ENCODE results near the gene DAB2. TPM values are rescaled to one million over a fixed set of nuclear protein-coding genes. Genes with fewer than 3 reads are reported as not detected.

DAB2 gene
- total RNA-seq, 1 experiment from 2014 or later, result 2.3 TPM

GRCh38 chr5:39333104-39333503, 91.7 kb downstream of the DAB2 start:
- DNase-seq, result no peak
- Histone ChIP-seq H3T11ph (ENCODE audit: low read length) (no peak overlapping the region), H3K56ac (ENCODE audit: insufficient read length, low read depth, low read length) (no peak overlapping the region), H3K14ac (ENCODE audit: insufficient read depth, low read length) (no peak overlapping the region), H3K79me2 (ENCODE audit: insufficient read depth, low read length) (no peaks in the 10 kb centered on the region), H4K20me1 (ENCODE audit: control insufficient read depth, insufficient read depth, insufficient read length) (no peaks in the 10 kb centered on the region), H3K23ac (ENCODE audit: insufficient read length, low read depth, low read length) (no peak overlapping the region), H2BK20ac (ENCODE audit: low read depth, low read length, poor library complexity, severe bottlenecking) (no peak overlapping the region), H2BK15ac (ENCODE audit: low read depth, low read length) (no peak overlapping the region), H4K5ac (ENCODE audit: insufficient read length, low read depth, low read length) (no peak overlapping the region), H2BK12ac (ENCODE audit: insufficient read length, low read depth, low read length) (no peak overlapping the region), H2AFZ (ENCODE audit: low read length) (no peak overlapping the region), H3K79me1 (ENCODE audit: insufficient read depth, low read depth, low read length, poor library complexity, severe bottlenecking) (no peaks in the 10 kb centered on the region), H2AK5ac (ENCODE audit: insufficient read length, low read length) (no peak overlapping the region), H3K4me1 (ENCODE audit: insufficient read depth, low read length) (0 out of 2 replicates have a peak, but pooled peaks cover 2% of the 10 kb centered on the region), H3K4me2 (ENCODE audit: insufficient read depth, insufficient read length, low read length) (no peak overlapping the region), H2BK120ac (ENCODE audit: low read depth, low read length, poor library complexity, severe bottlenecking) (no peak overlapping the region), H3K9ac (ENCODE audit: extremely low read depth, insufficient read length, low read length) (no peak overlapping the region), H3K27me3 (ENCODE audit: insufficient read depth, low read length) (no peaks in the 10 kb centered on the region), H3K27ac (ENCODE audit: insufficient read length, low read depth, low read length) (no peak overlapping the region), H3K18ac (ENCODE audit: insufficient read length, low read depth, low read length) (no peak overlapping the region), H2BK5ac (ENCODE audit: insufficient read length, low read length) (no peak overlapping the region), H4K91ac (ENCODE audit: insufficient read length, low read depth, low read length) (no peak overlapping the region), H3K4ac (ENCODE audit: low read depth, low read length) (no peak overlapping the region), H3K23me2 (ENCODE audit: insufficient read length, low read depth, low read length, poor library complexity, severe bottlenecking) (no peaks in the 10 kb centered on the region), H3K9me3 (ENCODE audit: control insufficient read depth, low read depth, low read length) (no peaks in the 10 kb centered on the region), H4K8ac (replicated peaks; ENCODE audit: insufficient read length, low read depth, low read length) (no peak overlapping the region)
- no peak overlapping the region for H3K27ac Mint-ChIP-seq
- H3K36me3 Mint-ChIP-seq (ENCODE audit: insufficient read depth in 1 of 3, low read depth in 3 of 3), result peaks cover 0 to 10% (median 9%) of the 10 kb centered on the region in 3 experiments; a peak in 4 of 7 replicates
- TF ChIP-seq CTCF (conservative IDR thresholded peaks at IDR 0.05), result no peak
- no CpG with 5 or more reads among the region's 1 CpG for WGBS (ENCODE audit: extremely low coverage, insufficient read length, low lambda C conversion rate)
- H3K4me3 Mint-ChIP-seq, result no peak overlapping the region
- no peaks in the 10 kb centered on the region for H3K27me3 Mint-ChIP-seq (ENCODE audit: low read depth)
- H3K9me3 Mint-ChIP-seq, result peaks cover 15 to 20% of the 10 kb centered on the region in 2 experiments
- H3K4me1 Mint-ChIP-seq, result peaks cover 3 to 6% of the 10 kb centered on the region in 2 experiments; a peak in 2 of 4 replicates

All from H9 (cell line).